Erythroblast (primary cell): ENCODE measurements around the gene CTIF.

ENCODE experiments used
- GATA1 ChIP-seq: IDR thresholded peaks from 2 replicates; pipeline ENCODE4 v1.6.1; 2011; ENCODE audit warnings: low read depth, mild to moderate bottlenecking, control low read depth, low read length, moderate library complexity
- POLR2A ChIP-seq: IDR thresholded peaks from 2 replicates; pipeline ENCODE4 v1.6.1; 2011; ENCODE audit warnings: mild to moderate bottlenecking, low read length

GRCh38 chr18:48575658-48576456 is 37.0 kb downstream of the CTIF start:
- TF ChIP-seq POLR2A = no peak
- no peak for TF ChIP-seq GATA1
